Measurements from ENCODE around the gene EXOC6B. TPM values are rescaled to one million over a fixed set of nuclear protein-coding genes. Genes with fewer than 3 reads are reported as not detected.
A peak's percentile ranks its signal among the peaks of the same experiment; 100 is the strongest.

EXOC6B gene
- total and polyA plus RNA-seq, 2 of the 8 experiments (the other 6 are each of a cell fraction or from before 2014, with no cell fraction given): 13.5 to 33.0 TPM

GRCh38 chr2:72254831-72255451, 570.9 kb downstream of the EXOC6B start:
- no peak overlapping the region for H3K18ac ChIP-seq (ENCODE audit: extremely low read depth, low read length)
- H3K27ac ChIP-seq (ENCODE audit: low read depth, low read length): no peak overlapping the region
- ChIA-PET CTCF (ENCODE audit: partially characterized antibody) (interaction anchor here (0.6 to 1.3 kb wide), 2 partner anchors 34 to 104 kb away, joined by 3 read pairs; no protein-coding TSS in a partner anchor), POLR2A (ENCODE audit: partially characterized antibody) (interaction anchor here (0.6 kb wide), 1 partner anchor 192 kb away, joined by 3 read pairs; no protein-coding TSS in a partner anchor)
- WGBS, 2 experiments (ENCODE audit: extremely low coverage in 1 of 2, insufficient coverage in 1 of 2, insufficient read length in 1 of 2, insufficient replicate concordance in 2 of 2, low coverage in 1 of 2, low lambda C conversion rate in 2 of 2, missing lambda C conversion rate in 1 of 2): 100% methylated on average over 1 of the region's 1 CpG; no CpG with 5 or more reads in 1 of the 2 experiments
- no peak for TF ChIP-seq FOSL1 (IDR thresholded peaks at IDR 0.05; ENCODE audit: insufficient read depth, low read depth, low read length)
- TF ChIP-seq MAFK (IDR thresholded peaks at IDR 0.05; ENCODE audit: low read depth, low read length): peak; percentile 84
- no peak overlapping the region for H4K8ac ChIP-seq (ENCODE audit: extremely low read depth, insufficient read depth, low read length)
- no peak overlapping the region for H2BK20ac ChIP-seq (ENCODE audit: low read length)
- H3K4me2 ChIP-seq (ENCODE audit: insufficient read depth in 1 of 2, low read depth in 2 of 2, low read length in 2 of 2): no peak overlapping the region
- H2BK120ac ChIP-seq (replicated peaks; ENCODE audit: low read depth, low read length): no peak overlapping the region
- FAIRE-seq (no peak), DNase-seq (ENCODE audit: low read depth in 1 of 2, low spot score in 2 of 2) (no peak)
- no peaks in the 10 kb centered on the region for H3K27me3 ChIP-seq (replicated peaks in 1 of 4; ENCODE audit: control insufficient read depth in 3 of 4, extremely low read depth in 1 of 4, insufficient read depth in 3 of 4, low read length in 3 of 4)
- no peaks in the 10 kb centered on the region for H3K23me2 ChIP-seq (ENCODE audit: low read depth, low read length)
- H2AFZ ChIP-seq (ENCODE audit: low read length): no peak overlapping the region
- no peaks in the 10 kb centered on the region for H3K36me3 ChIP-seq (ENCODE audit: control insufficient read depth in 2 of 4, insufficient read depth in 4 of 4, low read length in 3 of 4)
- H3K4ac ChIP-seq (replicated peaks; ENCODE audit: insufficient read length, low read depth, low read length): no peak overlapping the region
- no peaks in the 10 kb centered on the region for H3K79me1 ChIP-seq (ENCODE audit: low read depth, low read length)
- H3K79me2 ChIP-seq (ENCODE audit: control insufficient read depth in 1 of 2, insufficient read depth in 2 of 2, low read length in 2 of 2): no peaks in the 10 kb centered on the region
- H4K5ac ChIP-seq (ENCODE audit: insufficient read length, low read depth, low read length): no peak overlapping the region
- no peak overlapping the region for H3K56ac ChIP-seq (replicated peaks; ENCODE audit: insufficient read length, low read depth, low read length)
- no peak overlapping the region for H2BK5ac ChIP-seq (ENCODE audit: low read depth, low read length)
- H3K9ac ChIP-seq (replicated peaks in 1 of 4; ENCODE audit: extremely low read depth in 1 of 4, low read depth in 3 of 4, low read length in 3 of 4): no peak overlapping the region
- no peaks in the 10 kb centered on the region for H3K4me1 ChIP-seq (replicated peaks in 1 of 4; ENCODE audit: control insufficient read depth in 3 of 4, insufficient read depth in 4 of 4, low read length in 3 of 4)
- H3K14ac ChIP-seq (ENCODE audit: insufficient read length): no peak overlapping the region
- no peaks in the 10 kb centered on the region for H3K9me3 ChIP-seq (ENCODE audit: insufficient read depth in 2 of 2, low read depth in 1 of 2, low read length in 1 of 2)
- H2BK12ac ChIP-seq (ENCODE audit: low read depth, low read length): no peak overlapping the region
- H4K91ac ChIP-seq (replicated peaks; ENCODE audit: insufficient read length, low read length): no peak overlapping the region
- H2AK5ac ChIP-seq (ENCODE audit: low read depth, low read length): no peak overlapping the region
- no peak overlapping the region for H3K23ac ChIP-seq (ENCODE audit: insufficient read length)
- H2BK15ac ChIP-seq (ENCODE audit: low read length): no peak overlapping the region
- peaks cover 0 to 1% of the 10 kb centered on the region in 2 experiments for H4K20me1 ChIP-seq (replicated peaks in 1 of 2; ENCODE audit: control insufficient read depth in 1 of 2, insufficient read depth in 2 of 2, low read length in 2 of 2)
- H3K4me3 ChIP-seq (ENCODE audit: extremely low read depth in 1 of 4, insufficient read depth in 2 of 4, low read depth in 3 of 4, low read length in 4 of 4): no peak overlapping the region
